Astrocyte (in vitro differentiated cells and primary cell): Measurements from ENCODE around the gene HRAS. TPM values are rescaled to one million over a fixed set of nuclear protein-coding genes. Genes with fewer than 3 reads are reported as not detected.

Source experiments
- DNase-seq: peaks from one replicate; pipeline ENCODE4 v3.0.0-alpha.2; 2010; ENCODE audit warnings: low read depth
- FAIRE-seq: peaks from 2 replicates; lab custom pipeline; 2011; peaks lifted over from hg19 to GRCh38; lab: Jason Lieb, UNC
- H2AFZ ChIP-seq: 2 replicates; pipeline ENCODE4 v1.6.0; 2012; ENCODE audit warnings: low read depth, low read length, inconsistent platforms
- H3K27ac ChIP-seq: 2 replicates; pipeline ENCODE4 v1.5.1; 2011; ENCODE audit warnings: low read depth, low read length, inconsistent platforms
- H3K27me3 ChIP-seq: 2 replicates; pipeline ENCODE4 v1.6.0; 2011; ENCODE audit warnings: low read length, inconsistent platforms; ENCODE audit not compliant: insufficient read depth
- H3K36me3 ChIP-seq: 2 replicates; pipeline ENCODE4 v1.5.1; 2011; ENCODE audit warnings: low read length, inconsistent platforms; ENCODE audit not compliant: insufficient read depth
- H3K4me1 ChIP-seq: 2 replicates; pipeline ENCODE4 v1.5.1; 2011; ENCODE audit warnings: low read length, inconsistent platforms; ENCODE audit not compliant: insufficient read depth
- H3K4me2 ChIP-seq: 2 replicates; pipeline ENCODE4 v1.6.0; 2012; ENCODE audit warnings: low read length, inconsistent platforms
- H3K4me3 ChIP-seq: 2 replicates; pipeline ENCODE4 v1.5.1; 2011; ENCODE audit warnings: low read depth, mild to moderate bottlenecking, low read length, inconsistent platforms; ENCODE audit not compliant: insufficient read depth
- H3K79me2 ChIP-seq: 2 replicates; pipeline ENCODE4 v1.6.0; 2012; ENCODE audit warnings: mild to moderate bottlenecking, low read length, inconsistent platforms; ENCODE audit not compliant: insufficient read depth
- H3K9ac ChIP-seq: 2 replicates; pipeline ENCODE4 v1.6.0; 2012; ENCODE audit warnings: mild to moderate bottlenecking, low read length, inconsistent platforms
- H3K9me3 ChIP-seq: 2 replicates; pipeline ENCODE4 v1.5.1; 2012; ENCODE audit warnings: low read depth, mild to moderate bottlenecking, low read length, inconsistent platforms; ENCODE audit not compliant: insufficient read depth
- H4K20me1 ChIP-seq: 2 replicates; pipeline ENCODE4 v1.6.0; 2012; ENCODE audit warnings: low read length, inconsistent platforms; ENCODE audit not compliant: insufficient read depth
- H3K27ac Mint-ChIP-seq: one replicate; pipeline ENCODE4 v1.8.0; 2021; ENCODE audit warnings: mild to moderate bottlenecking, mixed read lengths; ENCODE audit not compliant: unreplicated experiment
- H3K27me3 Mint-ChIP-seq: one replicate; pipeline ENCODE4 v1.8.0; 2021; ENCODE audit warnings: low read depth, mixed read lengths; ENCODE audit not compliant: unreplicated experiment
- H3K36me3 Mint-ChIP-seq: one replicate; pipeline ENCODE4 v1.8.0; 2021; ENCODE audit warnings: low read depth, mixed read lengths; ENCODE audit not compliant: unreplicated experiment
- H3K4me1 Mint-ChIP-seq: one replicate; pipeline ENCODE4 v1.8.0; 2021; ENCODE audit warnings: low read depth, mixed read lengths; ENCODE audit not compliant: unreplicated experiment
- H3K4me3 Mint-ChIP-seq: one replicate; pipeline ENCODE4 v1.8.0; 2021; ENCODE audit warnings: mild to moderate bottlenecking, moderate library complexity, mixed read lengths; ENCODE audit not compliant: unreplicated experiment
- H3K9me3 Mint-ChIP-seq: one replicate; pipeline ENCODE4 v1.8.0; 2021; ENCODE audit warnings: mild to moderate bottlenecking, mixed read lengths; ENCODE audit not compliant: unreplicated experiment
- EZH2 ChIP-seq: IDR thresholded peaks from 2 replicates; pipeline ENCODE4 v1.6.1; 2012; ENCODE audit warnings: mild to moderate bottlenecking, low read length, inconsistent platforms; ENCODE audit not compliant: insufficient read depth
- total RNA-seq: library from RNA; stranded (reverse); gene quantifications from 2 replicates; pipeline ENCODE4 v1.2.1, GENCODE V29; 2021
- TF ChIP-seq, protein P1 (sequence below): IDR thresholded peaks from 2 replicates; pipeline ENCODE4 v1.5.1; 2011; ENCODE audit warnings: low read depth, mild to moderate bottlenecking, inconsistent platforms, low read length, moderate library complexity; ENCODE audit not compliant: insufficient read depth

HRAS gene
- total RNA-seq, 1 donor from 2014 or later = 84.2 TPM

- Mint-ChIP-seq H3K9me3 (no peaks in the 10 kb centered on the region), H3K27me3 (peaks cover 4% of the 10 kb centered on the region), H3K36me3 (no peaks in the 10 kb centered on the region), H3K4me1 (peaks cover 6% of the 10 kb centered on the region), H3K27ac (no peak overlapping the region), H3K4me3 (no peak overlapping the region)
- no peak for TF ChIP-seq EZH2
- TF ChIP-seq, protein P1, sequence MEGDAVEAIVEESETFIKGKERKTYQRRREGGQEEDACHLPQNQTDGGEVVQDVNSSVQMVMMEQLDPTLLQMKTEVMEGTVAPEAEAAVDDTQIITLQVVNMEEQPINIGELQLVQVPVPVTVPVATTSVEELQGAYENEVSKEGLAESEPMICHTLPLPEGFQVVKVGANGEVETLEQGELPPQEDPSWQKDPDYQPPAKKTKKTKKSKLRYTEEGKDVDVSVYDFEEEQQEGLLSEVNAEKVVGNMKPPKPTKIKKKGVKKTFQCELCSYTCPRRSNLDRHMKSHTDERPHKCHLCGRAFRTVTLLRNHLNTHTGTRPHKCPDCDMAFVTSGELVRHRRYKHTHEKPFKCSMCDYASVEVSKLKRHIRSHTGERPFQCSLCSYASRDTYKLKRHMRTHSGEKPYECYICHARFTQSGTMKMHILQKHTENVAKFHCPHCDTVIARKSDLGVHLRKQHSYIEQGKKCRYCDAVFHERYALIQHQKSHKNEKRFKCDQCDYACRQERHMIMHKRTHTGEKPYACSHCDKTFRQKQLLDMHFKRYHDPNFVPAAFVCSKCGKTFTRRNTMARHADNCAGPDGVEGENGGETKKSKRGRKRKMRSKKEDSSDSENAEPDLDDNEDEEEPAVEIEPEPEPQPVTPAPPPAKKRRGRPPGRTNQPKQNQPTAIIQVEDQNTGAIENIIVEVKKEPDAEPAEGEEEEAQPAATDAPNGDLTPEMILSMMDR = no peak
- no peak overlapping the region for H3K4me2 ChIP-seq
- no peaks in the 10 kb centered on the region for H3K9me3 ChIP-seq
- no peak overlapping the region for H2AFZ ChIP-seq
- no peaks in the 10 kb centered on the region for H3K4me1 ChIP-seq
- H3K9ac ChIP-seq = no peak overlapping the region
- no peaks in the 10 kb centered on the region for H3K36me3 ChIP-seq
- FAIRE-seq = no peak
- no peaks in the 10 kb centered on the region for H3K79me2 ChIP-seq
- no peak overlapping the region for H3K4me3 ChIP-seq
- H4K20me1 ChIP-seq = no peaks in the 10 kb centered on the region
- no peak for DNase-seq
- no peak overlapping the region for H3K27ac ChIP-seq
- peaks cover 2% of the 10 kb centered on the region for H3K27me3 ChIP-seq
These were observed 15.3 kb upstream of the HRAS start for GRCh38 chr11:550746-551085.

DNA sequence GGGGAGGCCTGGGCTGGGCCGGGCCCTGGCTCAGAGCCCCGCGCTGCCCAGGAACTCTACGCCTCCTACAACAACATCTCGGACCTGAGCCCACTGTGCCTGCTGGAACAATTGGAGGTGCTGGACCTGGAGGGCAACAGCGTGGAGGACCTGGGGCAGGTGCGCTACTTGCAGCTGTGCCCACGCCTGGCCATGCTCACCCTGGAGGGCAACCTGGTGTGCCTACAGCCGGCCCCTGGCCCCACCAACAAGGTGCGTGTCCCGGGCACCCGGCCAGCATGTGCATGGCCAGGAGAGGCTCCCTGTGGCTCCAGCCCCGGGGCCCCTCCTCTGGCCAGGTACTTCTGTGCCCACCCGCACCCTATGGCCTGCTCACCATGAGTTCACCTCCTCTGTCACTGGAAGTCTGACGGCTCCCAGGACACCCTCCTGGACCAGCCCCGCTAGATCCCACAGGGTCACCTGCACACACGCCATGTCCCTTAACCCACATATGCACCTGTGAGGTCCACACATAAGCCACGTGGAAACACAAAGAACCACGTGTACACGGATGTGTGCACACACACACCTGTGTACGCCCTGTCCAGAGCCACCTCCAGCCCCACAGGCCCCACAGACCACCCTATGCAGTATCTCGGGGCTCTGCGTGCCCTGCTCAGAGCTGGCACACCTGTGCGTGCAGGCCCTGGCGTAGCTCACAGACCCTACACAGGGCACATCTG is 14.8 kb upstream of the HRAS start:
- H2AFZ ChIP-seq = no peak overlapping the region
- Mint-ChIP-seq H3K36me3 (no peaks in the 10 kb centered on the region), H3K4me3 (no peak overlapping the region), H3K9me3 (no peaks in the 10 kb centered on the region), H3K27ac (no peak overlapping the region), H3K4me1 (peaks cover 6% of the 10 kb centered on the region), H3K27me3 (peaks cover 4% of the 10 kb centered on the region)
- H3K4me1 ChIP-seq = no peaks in the 10 kb centered on the region
- no peak overlapping the region for H3K4me2 ChIP-seq
- TF ChIP-seq EZH2 = no peak
- TF ChIP-seq, protein P1 = no peak
- H3K4me3 ChIP-seq = no peak overlapping the region
- no peak overlapping the region for H3K27ac ChIP-seq
- FAIRE-seq (no peak), DNase-seq (no peak)
- no peaks in the 10 kb centered on the region for H3K36me3 ChIP-seq
- H3K9me3 ChIP-seq = no peaks in the 10 kb centered on the region
- no peaks in the 10 kb centered on the region for H4K20me1 ChIP-seq
- no peaks in the 10 kb centered on the region for H3K79me2 ChIP-seq
- H3K27me3 ChIP-seq = no peaks in the 10 kb centered on the region
- H3K9ac ChIP-seq = no peak overlapping the region
